ENCODE data around the gene DNAJC13. TPM values are rescaled to one million over a fixed set of nuclear protein-coding genes. Genes with fewer than 3 reads are reported as not detected.

DNAJC13 gene
- total and polyA plus RNA-seq, 7 donors: 9.0 to 55.9 (median 33.2) TPM

DNA sequence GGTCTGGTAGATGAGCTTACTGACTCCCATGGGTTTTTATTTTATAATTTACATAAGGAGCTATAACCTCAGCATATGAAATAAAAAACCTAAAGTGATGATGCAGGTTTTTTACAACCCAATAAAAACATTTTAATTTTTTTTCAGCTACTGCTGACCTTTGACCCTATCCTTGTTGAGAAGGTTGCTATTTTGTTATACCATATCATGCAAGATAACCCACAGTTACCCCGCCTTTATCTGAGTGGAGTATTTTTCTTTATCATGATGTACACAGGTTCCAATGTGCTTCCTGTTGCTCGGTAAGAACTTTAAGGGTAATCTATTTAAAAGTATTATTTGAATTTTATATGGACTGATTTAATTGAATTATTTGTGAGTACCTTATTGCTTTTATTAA, 70.8 kb downstream of the DNAJC13 start:
- 19 to 65% methylated on average over 2 of the region's 2 CpGs for WGBS, 2 donors
- Histone ChIP-seq H3K27me3 (no peaks in the 10 kb centered on the region), H3K27ac (no peak overlapping the region), H3K36me3 (peaks cover 0 to 98% (median 14%) of the 10 kb centered on the region in 4 donors), H3K4me3 (no peak overlapping the region), H3K9me3 (no peaks in the 10 kb centered on the region), H3K4me1 (no peaks in the 10 kb centered on the region)
- TF ChIP-seq EP300 (IDR thresholded peaks at IDR 0.05) (no peak), POLR2AphosphoS5 (IDR thresholded peaks at IDR 0.05) (no peak), POLR2A (IDR thresholded peaks at IDR 0.05) (no peak)
- TF ChIP-seq, protein P1, sequence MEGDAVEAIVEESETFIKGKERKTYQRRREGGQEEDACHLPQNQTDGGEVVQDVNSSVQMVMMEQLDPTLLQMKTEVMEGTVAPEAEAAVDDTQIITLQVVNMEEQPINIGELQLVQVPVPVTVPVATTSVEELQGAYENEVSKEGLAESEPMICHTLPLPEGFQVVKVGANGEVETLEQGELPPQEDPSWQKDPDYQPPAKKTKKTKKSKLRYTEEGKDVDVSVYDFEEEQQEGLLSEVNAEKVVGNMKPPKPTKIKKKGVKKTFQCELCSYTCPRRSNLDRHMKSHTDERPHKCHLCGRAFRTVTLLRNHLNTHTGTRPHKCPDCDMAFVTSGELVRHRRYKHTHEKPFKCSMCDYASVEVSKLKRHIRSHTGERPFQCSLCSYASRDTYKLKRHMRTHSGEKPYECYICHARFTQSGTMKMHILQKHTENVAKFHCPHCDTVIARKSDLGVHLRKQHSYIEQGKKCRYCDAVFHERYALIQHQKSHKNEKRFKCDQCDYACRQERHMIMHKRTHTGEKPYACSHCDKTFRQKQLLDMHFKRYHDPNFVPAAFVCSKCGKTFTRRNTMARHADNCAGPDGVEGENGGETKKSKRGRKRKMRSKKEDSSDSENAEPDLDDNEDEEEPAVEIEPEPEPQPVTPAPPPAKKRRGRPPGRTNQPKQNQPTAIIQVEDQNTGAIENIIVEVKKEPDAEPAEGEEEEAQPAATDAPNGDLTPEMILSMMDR (IDR thresholded peaks at IDR 0.05): no peak
- no peak for DNase-seq
- intact Hi-C loops (cut with DNase I): no loop called here

DNA sequence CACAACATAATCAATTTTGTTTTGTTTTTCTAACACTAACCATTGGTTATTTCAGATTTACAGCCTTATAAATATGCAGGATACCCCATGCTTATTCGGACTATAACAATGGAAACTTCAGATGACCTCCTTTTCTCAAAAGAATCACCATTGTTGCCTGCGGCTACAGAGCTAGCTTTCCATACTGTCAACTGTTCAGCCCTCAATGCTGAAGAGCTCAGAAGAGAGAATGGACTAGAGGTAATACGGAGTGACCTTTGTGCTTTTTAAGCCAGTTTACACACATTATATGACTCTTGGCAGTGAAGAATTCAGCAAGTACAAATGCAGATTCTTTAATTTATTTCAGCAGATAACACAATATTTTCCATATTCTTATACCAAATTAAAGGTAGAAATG, 81.8 kb downstream of the DNAJC13 start:
- Histone ChIP-seq H3K4me3 (no peak overlapping the region), H3K27me3 (no peaks in the 10 kb centered on the region), H3K4me1 (no peaks in the 10 kb centered on the region), H3K27ac (no peak overlapping the region), H3K36me3 (peaks cover 11 to 99% (median 46%) of the 10 kb centered on the region in 4 donors), H3K9me3 (no peaks in the 10 kb centered on the region)
- DNase-seq: no peak
- intact Hi-C loops (cut with DNase I): no loop called here
- no peak for TF ChIP-seq POLR2AphosphoS5 (IDR thresholded peaks at IDR 0.05)
- TF ChIP-seq, protein P1 (IDR thresholded peaks at IDR 0.05): no peak
- no peak for TF ChIP-seq EP300 (IDR thresholded peaks at IDR 0.05)
- no peak for TF ChIP-seq POLR2A (IDR thresholded peaks at IDR 0.05)
- 36 to 88% methylated on average over 3 of the region's 3 CpGs for WGBS, 2 donors

DNA sequence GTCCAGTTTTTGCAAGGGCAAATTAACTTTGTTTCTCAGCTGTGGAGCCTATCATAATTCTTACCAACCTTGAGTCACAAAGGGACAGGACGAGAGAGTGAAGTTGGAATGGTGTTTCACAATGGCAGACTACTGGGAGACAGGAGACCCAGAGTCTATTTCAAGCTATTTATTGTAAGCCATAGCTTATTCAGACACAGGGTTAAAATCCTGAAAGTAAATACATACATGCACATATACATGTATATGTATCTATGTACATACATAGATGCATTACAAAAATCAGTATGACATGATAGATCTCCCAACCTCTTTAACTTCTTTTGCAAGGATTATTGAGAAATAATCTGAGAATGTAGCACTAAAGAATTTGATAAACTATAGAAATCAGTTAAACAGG, 86.3 kb downstream of the DNAJC13 start:
- Histone ChIP-seq H3K27me3 (no peaks in the 10 kb centered on the region), H3K4me3 (no peak overlapping the region), H3K9me3 (no peaks in the 10 kb centered on the region), H3K36me3 (peaks cover 11 to 94% (median 51%) of the 10 kb centered on the region in 4 donors), H3K27ac (no peak overlapping the region), H3K4me1 (no peaks in the 10 kb centered on the region)
- intact Hi-C loops (cut with DNase I): no loop called here
- no peak for TF ChIP-seq POLR2AphosphoS5 (IDR thresholded peaks at IDR 0.05)
- TF ChIP-seq, protein P1 (IDR thresholded peaks at IDR 0.05): no peak
- no peak for TF ChIP-seq POLR2A (IDR thresholded peaks at IDR 0.05)
- no peak for TF ChIP-seq EP300 (IDR thresholded peaks at IDR 0.05)
- 39 to 82% methylated on average over 1 of the region's 1 CpG for WGBS, 2 donors
- no peak for DNase-seq

DNA sequence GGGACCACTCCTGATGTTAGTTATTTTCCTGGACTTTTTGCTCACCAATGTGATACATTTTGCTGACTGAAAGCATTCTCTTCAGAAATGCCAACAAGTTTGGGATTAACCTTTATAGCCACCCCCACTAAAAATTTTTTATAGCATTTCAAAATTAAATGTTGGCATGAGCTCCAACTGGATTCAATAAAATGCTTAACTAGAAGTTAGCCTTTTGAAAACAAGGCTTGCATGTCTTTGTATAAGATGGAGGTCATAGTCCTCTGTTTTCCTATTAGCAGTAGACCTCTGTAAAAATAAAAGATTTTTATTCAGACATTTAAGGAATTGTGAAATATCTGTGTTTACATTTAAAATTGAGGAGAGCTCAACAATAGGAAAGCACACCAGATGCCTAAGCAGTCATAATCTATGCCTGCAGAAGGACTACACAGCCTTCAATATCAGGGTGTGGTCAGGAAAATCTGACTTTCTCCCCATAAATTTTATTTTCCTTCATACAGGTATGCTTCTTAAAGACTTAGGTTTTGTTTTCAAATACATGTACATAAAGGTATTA, 87.2 kb downstream of the DNAJC13 start:
- peaks cover 11 to 94% (median 47%) of the 10 kb centered on the region in 4 donors for H3K36me3 ChIP-seq
- intact Hi-C loops (cut with DNase I): no loop called here
- no peak for DNase-seq
- H3K9me3 ChIP-seq: no peaks in the 10 kb centered on the region
- no peak overlapping the region for H3K4me3 ChIP-seq
- TF ChIP-seq EP300 (IDR thresholded peaks at IDR 0.05) (no peak), POLR2A (IDR thresholded peaks at IDR 0.05) (no peak), POLR2AphosphoS5 (IDR thresholded peaks at IDR 0.05) (no peak)
- TF ChIP-seq, protein P1 (IDR thresholded peaks at IDR 0.05): no peak
- no peaks in the 10 kb centered on the region for H3K4me1 ChIP-seq
- no peak overlapping the region for H3K27ac ChIP-seq
- no peaks in the 10 kb centered on the region for H3K27me3 ChIP-seq

DNA sequence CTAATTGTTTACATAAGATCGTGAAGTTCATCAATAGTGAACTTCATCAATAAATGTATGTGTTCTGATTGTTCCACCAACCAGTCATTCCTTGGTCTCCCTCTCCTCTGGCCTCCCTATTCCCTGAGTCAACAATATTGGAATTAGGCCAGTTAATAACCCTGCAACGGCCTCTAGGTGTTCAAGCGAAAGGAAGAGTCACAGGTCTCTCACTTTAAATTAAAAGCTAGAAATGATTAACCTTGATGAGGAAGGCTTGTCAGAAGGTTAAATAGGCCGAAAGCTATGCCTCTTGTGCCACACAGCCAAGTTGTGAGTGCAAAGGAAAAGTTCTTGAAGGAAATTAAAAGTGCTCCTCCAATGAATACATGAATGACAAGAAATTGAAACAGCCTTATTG, 90.4 kb downstream of the DNAJC13 start:
- TF ChIP-seq EP300 (IDR thresholded peaks at IDR 0.05) (no peak), POLR2AphosphoS5 (IDR thresholded peaks at IDR 0.05) (no peak), POLR2A (IDR thresholded peaks at IDR 0.05) (no peak)
- TF ChIP-seq, protein P1 (IDR thresholded peaks at IDR 0.05): no peak
- intact Hi-C loops (cut with DNase I): no loop called here
- no peaks in the 10 kb centered on the region for H3K9me3 ChIP-seq
- no peak overlapping the region for H3K27ac ChIP-seq
- no peaks in the 10 kb centered on the region for H3K27me3 ChIP-seq
- H3K36me3 ChIP-seq: peaks cover 0 to 91% (median 30%) of the 10 kb centered on the region in 4 donors
- no peaks in the 10 kb centered on the region for H3K4me1 ChIP-seq
- WGBS, 2 donors: 27 to 71% methylated on average over 4 of the region's 4 CpGs
- no peak for DNase-seq
- H3K4me3 ChIP-seq: no peak overlapping the region

All from sigmoid colon (tissue), 7 donors.